GM12874 (cell line): ENCODE measurements around the gene TMEM109.

Source experiments
- TF ChIP-seq, protein P1 (sequence below): IDR thresholded peaks from 2 replicates; pipeline ENCODE4 v1.5.1; 2011; ENCODE audit warnings: low read depth, mild to moderate bottlenecking, control low read depth, low read length, moderate library complexity; ENCODE audit not compliant: insufficient read depth

TMEM109 gene

GRCh38 chr11:60941371-60942119 is 27.6 kb downstream of the TMEM109 start:
- TF ChIP-seq, protein P1, sequence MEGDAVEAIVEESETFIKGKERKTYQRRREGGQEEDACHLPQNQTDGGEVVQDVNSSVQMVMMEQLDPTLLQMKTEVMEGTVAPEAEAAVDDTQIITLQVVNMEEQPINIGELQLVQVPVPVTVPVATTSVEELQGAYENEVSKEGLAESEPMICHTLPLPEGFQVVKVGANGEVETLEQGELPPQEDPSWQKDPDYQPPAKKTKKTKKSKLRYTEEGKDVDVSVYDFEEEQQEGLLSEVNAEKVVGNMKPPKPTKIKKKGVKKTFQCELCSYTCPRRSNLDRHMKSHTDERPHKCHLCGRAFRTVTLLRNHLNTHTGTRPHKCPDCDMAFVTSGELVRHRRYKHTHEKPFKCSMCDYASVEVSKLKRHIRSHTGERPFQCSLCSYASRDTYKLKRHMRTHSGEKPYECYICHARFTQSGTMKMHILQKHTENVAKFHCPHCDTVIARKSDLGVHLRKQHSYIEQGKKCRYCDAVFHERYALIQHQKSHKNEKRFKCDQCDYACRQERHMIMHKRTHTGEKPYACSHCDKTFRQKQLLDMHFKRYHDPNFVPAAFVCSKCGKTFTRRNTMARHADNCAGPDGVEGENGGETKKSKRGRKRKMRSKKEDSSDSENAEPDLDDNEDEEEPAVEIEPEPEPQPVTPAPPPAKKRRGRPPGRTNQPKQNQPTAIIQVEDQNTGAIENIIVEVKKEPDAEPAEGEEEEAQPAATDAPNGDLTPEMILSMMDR, result no peak

- TF ChIP-seq, protein P1, result no peak
These were observed 28.3 kb downstream of the TMEM109 start for GRCh38 chr11:60942219-60942618.

GRCh38 chr11:60942970-60943565 is 29.1 kb downstream of the TMEM109 start:
- TF ChIP-seq, protein P1, result no peak

DNA sequence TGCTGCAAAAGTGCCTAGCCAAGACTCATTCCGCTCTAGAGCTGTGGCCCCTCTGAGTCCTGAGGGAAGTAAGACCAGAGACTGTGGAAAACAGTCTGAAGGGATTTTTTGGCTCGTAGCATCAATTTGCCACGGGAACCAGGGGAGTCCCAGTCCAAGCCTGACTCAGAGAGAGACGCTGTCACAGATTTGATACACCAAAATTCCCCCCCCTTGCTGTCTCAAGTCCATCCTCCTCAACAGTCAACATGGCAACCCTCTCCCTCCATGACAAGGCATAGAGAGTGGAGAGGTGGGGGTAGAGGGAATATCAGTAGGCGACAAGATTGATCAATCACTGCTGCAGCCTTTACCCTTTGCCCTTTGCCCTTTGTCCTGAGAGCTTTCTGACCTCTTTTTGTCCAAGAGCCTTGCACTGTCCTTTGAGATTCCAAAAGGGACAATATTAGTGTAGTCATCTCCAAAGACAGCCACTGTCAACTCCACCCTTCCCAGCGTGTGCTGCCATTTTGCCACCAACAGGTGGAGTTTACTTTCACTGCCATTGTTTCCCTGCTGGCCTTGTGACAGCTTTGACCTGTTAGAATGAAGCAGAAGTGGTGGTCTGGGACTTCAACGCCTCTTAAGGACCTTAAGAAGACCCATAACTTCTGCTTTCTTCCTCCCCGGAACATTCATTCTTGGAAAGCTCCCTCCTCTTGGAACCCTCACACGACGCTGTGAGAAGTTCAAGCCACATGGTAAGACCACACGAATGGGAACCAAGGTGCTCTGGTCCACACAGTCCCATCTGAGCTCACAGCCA is 30.7 kb downstream of the TMEM109 start:
- TF ChIP-seq, protein P1, result peak; percentile 31; the same call in 1 of the 2 replicates

GRCh38 chr11:60945295-60945667 is 31.3 kb downstream of the TMEM109 start:
- TF ChIP-seq, protein P1, result no peak

DNA sequence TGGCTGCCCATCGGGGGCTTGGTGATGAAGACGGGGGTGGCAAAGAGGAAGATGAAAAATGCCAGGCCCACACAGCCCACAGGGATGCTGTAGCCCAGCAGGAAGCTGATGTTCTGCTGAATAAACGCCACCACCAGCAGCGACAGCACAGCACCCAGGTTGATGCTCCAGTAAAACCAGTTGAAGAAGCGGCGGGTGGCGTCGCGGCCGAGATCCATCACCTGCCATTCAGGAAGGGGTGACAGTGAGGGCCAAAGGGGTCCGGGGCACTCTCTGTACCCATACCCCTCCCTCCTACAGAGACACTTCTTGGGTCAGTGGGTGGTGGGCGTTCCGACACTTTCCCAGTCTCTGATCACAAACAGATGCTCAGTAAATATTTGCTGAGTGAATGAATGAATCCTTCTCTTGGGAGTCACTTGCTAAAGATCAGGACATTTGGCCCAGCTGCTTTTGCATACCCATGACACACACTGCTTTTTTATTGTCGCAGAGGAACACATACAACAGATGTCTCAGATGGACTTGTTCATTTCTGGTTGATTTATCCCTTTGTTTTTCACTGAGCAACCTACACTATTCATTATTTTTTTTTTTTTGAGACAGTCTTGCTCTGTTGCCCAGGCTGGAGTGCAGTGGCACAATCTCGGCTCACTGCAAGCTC is 32.8 kb downstream of the TMEM109 start:
- TF ChIP-seq, protein P1, result no peak

- TF ChIP-seq, protein P1, result no peak
These were observed 33.7 kb downstream of the TMEM109 start for GRCh38 chr11:60947700-60948099.
